Endothelial cell of umbilical vein (primary cell): ENCODE data around the gene LPAR1.

ENCODE experiments used
- CTCF ChIP-seq, 2 donors: IDR thresholded peaks; 1 replicate in 1 of 2; 2 replicates in 1 of 2; pipeline ENCODE4 v1.5.1; 2011; ENCODE audit warnings: low read length in 2 of 2, mild to moderate bottlenecking in 2 of 2, moderate library complexity in 2 of 2, control low read depth in 1 of 2, inconsistent platforms in 1 of 2, low read depth in 1 of 2; ENCODE audit not compliant: insufficient read depth in 1 of 2; ENCODE audit errors: extremely low read depth in 1 of 2
- EZH2 ChIP-seq: IDR thresholded peaks from 2 replicates; pipeline ENCODE4 v1.6.1; 2012; ENCODE audit warnings: borderline replicate concordance, low read depth, mild to moderate bottlenecking, moderate library complexity, low read length, inconsistent platforms; ENCODE audit not compliant: severe bottlenecking
- FOS ChIP-seq: IDR thresholded peaks from 2 replicates; pipeline ENCODE4 v1.6.1; 2011; ENCODE audit warnings: mild to moderate bottlenecking, low read length, moderate library complexity, borderline replicate concordance; ENCODE audit not compliant: insufficient read depth
- GATA2 ChIP-seq: IDR thresholded peaks from 2 replicates; pipeline ENCODE4 v1.7.0; 2011; ENCODE audit warnings: low read depth, mild to moderate bottlenecking, moderate library complexity, mixed read lengths, low read length; ENCODE audit not compliant: insufficient read length, insufficient read depth
- JUN ChIP-seq: IDR thresholded peaks from 2 replicates; pipeline ENCODE4 v1.6.1; 2011; ENCODE audit warnings: borderline replicate concordance, low read depth; ENCODE audit not compliant: insufficient read length, insufficient read depth
- MAX ChIP-seq: IDR thresholded peaks from 2 replicates; pipeline ENCODE4 v1.6.1; 2011; ENCODE audit not compliant: insufficient read depth, insufficient read length
- MYC ChIP-seq: IDR thresholded peaks from one replicate; pipeline ENCODE4 v1.6.1; 2011; ENCODE audit warnings: mild to moderate bottlenecking, low read depth, low read length
- POLR2A ChIP-seq: IDR thresholded peaks from 2 replicates; pipeline ENCODE4 v1.6.1; 2012; ENCODE audit warnings: low read depth, mild to moderate bottlenecking, control low read depth, low read length
- POLR2AphosphoS5 ChIP-seq: IDR thresholded peaks from 2 replicates; pipeline ENCODE4 v1.6.1; 2012; ENCODE audit warnings: low read depth, mild to moderate bottlenecking, control low read depth, low read length, moderate library complexity; ENCODE audit not compliant: insufficient read depth

- TF ChIP-seq POLR2AphosphoS5 (no peak), POLR2A (no peak), CTCF (IDR thresholded peaks at IDR 0.05; ENCODE audit: extremely low read depth in 1 of 2, insufficient read depth in 1 of 2, low read depth in 1 of 2, low read length in 2 of 2) (no peak), MYC (no peak), EZH2 (no peak), JUN (no peak), GATA2 (no peak), FOS (no peak), MAX (no peak)
These were observed 13.1 kb upstream of the LPAR1 start for GRCh38 chr9:111051400-111051799.
